Ovary (tissue), 3 donors: Measurements from ENCODE around the gene IL1RAPL1.

ENCODE experiments used
- CTCF ChIP-seq, 3 donors: fragments of 450-650 bp in 2 of 3; fragments of 200-600 bp in 1 of 3; IDR thresholded peaks; one replicate each; pipeline versions ENCODE4 v1.5.1 to v1.8.0; 2016 to 2022; ENCODE audit warnings: antibody characterized with exemption in 3 of 3, mild to moderate bottlenecking in 1 of 3
- EP300 ChIP-seq: sonication (generic); formaldehyde crosslinking; IDR thresholded peaks from one replicate; pipeline ENCODE4 v1.6.1; 2017; ENCODE audit warnings: antibody characterized with exemption
- POLR2A ChIP-seq: fragments of 450-650 bp; IDR thresholded peaks from one replicate; pipeline ENCODE4 v1.6.1; 2017; ENCODE audit warnings: antibody characterized with exemption, mild to moderate bottlenecking, moderate library complexity
- donor health status: DM: no; HTN: no; CAD: no.

DNA sequence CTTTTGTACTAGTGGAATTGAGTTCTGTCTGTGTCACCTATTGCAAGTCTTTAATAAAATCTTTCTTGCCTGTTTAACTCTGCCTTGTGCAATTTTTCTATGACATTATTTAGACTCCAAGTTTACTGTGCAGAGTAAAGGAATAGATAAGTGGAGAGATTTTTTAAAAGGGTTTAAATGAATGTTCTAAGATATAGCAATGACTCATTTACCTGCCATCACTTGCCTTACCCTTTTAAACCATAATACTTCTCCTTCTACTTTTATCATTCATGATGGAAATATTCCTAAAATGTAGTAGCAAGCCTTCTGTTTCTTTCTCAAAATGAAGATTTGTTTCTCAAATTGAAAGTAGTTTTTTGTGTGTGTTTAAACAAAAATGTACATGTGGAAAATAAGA lies 845.3 kb downstream of the IL1RAPL1 start:
- TF ChIP-seq CTCF (IDR thresholded peaks at IDR 0.05) (no peak), POLR2A (no peak), EP300 (no peak)
